OCI-LY3 (cell line): Measurements from ENCODE around the gene MYO5B.

ENCODE experiments used
- EZH2phosphoT487 ChIP-seq: fragments of 200-600 bp; shearing (Covaris generic); IDR thresholded peaks from 2 replicates; pipeline ENCODE4 v1.6.1; 2018; ENCODE audit warnings: antibody characterized with exemption, mixed run types, low read depth
- TF ChIP-seq, protein P1 (sequence below): fragments of 200-600, 300-600 bp; sonication (generic); IDR thresholded peaks from 2 replicates; pipeline ENCODE4 v1.5.1; 2014; ENCODE audit warnings: antibody characterized with exemption, low read length, low read depth

DNA sequence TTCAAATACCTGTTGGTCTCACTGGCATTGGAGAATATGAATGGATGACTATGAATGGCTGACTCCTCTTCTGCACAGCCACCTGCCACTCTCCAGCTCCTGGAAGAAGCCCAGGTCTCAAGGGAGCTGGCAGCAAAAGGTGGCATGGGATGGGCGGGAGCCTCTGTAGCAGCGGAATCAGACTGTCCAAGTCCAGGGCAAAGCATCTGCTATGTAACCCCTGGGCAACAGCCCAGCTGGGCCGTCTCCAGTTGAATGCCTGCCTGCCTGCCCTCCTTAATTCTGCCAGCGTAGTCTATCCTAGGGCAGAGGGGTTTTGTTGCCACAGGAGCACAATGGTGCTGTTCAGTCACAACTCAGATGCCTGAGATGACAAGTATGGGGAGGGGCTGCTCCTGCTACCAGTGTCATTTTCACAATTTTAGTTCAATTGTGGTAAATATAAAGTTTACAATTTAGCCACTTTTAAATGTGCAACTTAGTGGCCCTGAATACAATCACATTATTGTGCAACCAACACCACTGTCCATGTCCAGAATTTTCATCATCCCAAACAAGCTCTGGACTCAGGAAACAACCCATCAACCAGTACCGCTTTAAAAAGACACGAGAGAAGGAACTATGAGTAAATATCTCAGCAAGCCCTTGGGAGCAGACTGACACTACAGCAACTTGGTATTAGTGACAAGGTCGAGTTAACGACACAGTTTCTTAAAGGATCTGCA, 115.2 kb downstream of the MYO5B start:
- TF ChIP-seq, protein P1, sequence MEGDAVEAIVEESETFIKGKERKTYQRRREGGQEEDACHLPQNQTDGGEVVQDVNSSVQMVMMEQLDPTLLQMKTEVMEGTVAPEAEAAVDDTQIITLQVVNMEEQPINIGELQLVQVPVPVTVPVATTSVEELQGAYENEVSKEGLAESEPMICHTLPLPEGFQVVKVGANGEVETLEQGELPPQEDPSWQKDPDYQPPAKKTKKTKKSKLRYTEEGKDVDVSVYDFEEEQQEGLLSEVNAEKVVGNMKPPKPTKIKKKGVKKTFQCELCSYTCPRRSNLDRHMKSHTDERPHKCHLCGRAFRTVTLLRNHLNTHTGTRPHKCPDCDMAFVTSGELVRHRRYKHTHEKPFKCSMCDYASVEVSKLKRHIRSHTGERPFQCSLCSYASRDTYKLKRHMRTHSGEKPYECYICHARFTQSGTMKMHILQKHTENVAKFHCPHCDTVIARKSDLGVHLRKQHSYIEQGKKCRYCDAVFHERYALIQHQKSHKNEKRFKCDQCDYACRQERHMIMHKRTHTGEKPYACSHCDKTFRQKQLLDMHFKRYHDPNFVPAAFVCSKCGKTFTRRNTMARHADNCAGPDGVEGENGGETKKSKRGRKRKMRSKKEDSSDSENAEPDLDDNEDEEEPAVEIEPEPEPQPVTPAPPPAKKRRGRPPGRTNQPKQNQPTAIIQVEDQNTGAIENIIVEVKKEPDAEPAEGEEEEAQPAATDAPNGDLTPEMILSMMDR = no peak
- no peak for TF ChIP-seq EZH2phosphoT487
